Psoas muscle (tissue), 8 donors: Measurements from ENCODE around the gene ISCA2. TPM values are rescaled to one million over a fixed set of nuclear protein-coding genes. Genes with fewer than 3 reads are reported as not detected.

Source experiments
- ATAC-seq, 4 donors: fragments of 200-7000 bp; cut with Tn5 transposase; one replicate each; pipeline ENCODE4 v1.9.1; 2020; ENCODE audit warnings: moderate library complexity in 3 of 4, mild to moderate bottlenecking in 2 of 4
- DNase-seq, 2 donors: peaks; one replicate each; pipeline ENCODE4 v3.0.0-alpha.2; 2020
- H3K27ac ChIP-seq: fragments of 200-600 bp; one replicate; pipeline ENCODE4 v1.8.0; 2022
- H3K27me3 ChIP-seq, 3 donors: fragments of 200-600 bp in 1 of 3; one replicate each; pipeline versions ENCODE4 v1.6.1 to v1.8.0; 2013 to 2022; ENCODE audit warnings: low read length in 2 of 3, mild to moderate bottlenecking in 2 of 3, moderate library complexity in 1 of 3; ENCODE audit not compliant: insufficient read depth in 3 of 3
- H3K36me3 ChIP-seq, 2 donors: fragments of 200-600 bp in 1 of 2; one replicate each; pipeline versions ENCODE4 v1.6.1 to v1.8.0; 2013 to 2022; ENCODE audit warnings: low read depth in 1 of 2, mild to moderate bottlenecking in 1 of 2, moderate library complexity in 1 of 2; ENCODE audit not compliant: insufficient read depth in 1 of 2
- H3K4me1 ChIP-seq: fragments of 200-600 bp; one replicate; pipeline ENCODE4 v1.8.0; 2022
- H3K4me3 ChIP-seq: fragments of 200-600 bp; one replicate; pipeline ENCODE4 v1.8.0; 2022; ENCODE audit warnings: mild to moderate bottlenecking
- H3K9me3 ChIP-seq: fragments of 200-600 bp; one replicate; pipeline ENCODE4 v1.8.0; 2022
- WGBS, 3 donors: extraction: QIAGEN DNeasy Blood & Tissue Kit; methylation state at CpG; one replicate each; pipeline versions ENCODE4 v1.1.6 to v1.1.7; 2013; 5-methylcytosine and 5-hydroxymethylcytosine counted together
- intact Hi-C, 2 donors: fragments of 100-400 bp; cut with DNase I; formaldehyde crosslinking; loops; one replicate each; pipeline versions ENCODE4 v1.11.0 to v1.14.2; 2022
- polyA plus RNA-seq, 3 donors: library from polyadenylated mRNA; stranded (reverse); fragments of 200-250 nt; gene quantifications; one replicate each; pipeline ENCODE4 v1.2.3, GENCODE V29; 2013
- total RNA-seq, 4 donors: library from RNA; stranded (reverse); fragmentation: NEBNext Ultra II Directional in 2 of 4; extraction: Animal tissue kit (Norgen Biotek cat#: 25700) in 2 of 4; gene quantifications; one replicate each; pipeline versions ENCODE4 v1.2.1 to v1.2.4, GENCODE V29; 2021 to 2023
- TF ChIP-seq, protein P1 (sequence below): fragments of 200-600 bp; IDR thresholded peaks from one replicate; pipeline ENCODE4 v1.8.0; 2022; ENCODE audit warnings: antibody characterized with exemption
- donor health status: healthy with polysubstance abuse.
- donor health status: DM: no; HTN: no; CAD: no; lungs with moderate emphysema.
- donor health status: Bipolar disorder and iron deficiency.
- donor health status: healthy.
- donor health status: DM: yes; HTN: yes; CAD: no.
- donor health status: DM: no; HTN: no; CAD: no.
- donor health status: DM: no; HTN: no; CAD: no.
- donor health status: DM: yes; HTN: yes; CAD: no.

Gene ISCA2
- total and polyA plus RNA-seq, 7 donors = 19.9 to 38.8 (median 24.8) TPM

DNA sequence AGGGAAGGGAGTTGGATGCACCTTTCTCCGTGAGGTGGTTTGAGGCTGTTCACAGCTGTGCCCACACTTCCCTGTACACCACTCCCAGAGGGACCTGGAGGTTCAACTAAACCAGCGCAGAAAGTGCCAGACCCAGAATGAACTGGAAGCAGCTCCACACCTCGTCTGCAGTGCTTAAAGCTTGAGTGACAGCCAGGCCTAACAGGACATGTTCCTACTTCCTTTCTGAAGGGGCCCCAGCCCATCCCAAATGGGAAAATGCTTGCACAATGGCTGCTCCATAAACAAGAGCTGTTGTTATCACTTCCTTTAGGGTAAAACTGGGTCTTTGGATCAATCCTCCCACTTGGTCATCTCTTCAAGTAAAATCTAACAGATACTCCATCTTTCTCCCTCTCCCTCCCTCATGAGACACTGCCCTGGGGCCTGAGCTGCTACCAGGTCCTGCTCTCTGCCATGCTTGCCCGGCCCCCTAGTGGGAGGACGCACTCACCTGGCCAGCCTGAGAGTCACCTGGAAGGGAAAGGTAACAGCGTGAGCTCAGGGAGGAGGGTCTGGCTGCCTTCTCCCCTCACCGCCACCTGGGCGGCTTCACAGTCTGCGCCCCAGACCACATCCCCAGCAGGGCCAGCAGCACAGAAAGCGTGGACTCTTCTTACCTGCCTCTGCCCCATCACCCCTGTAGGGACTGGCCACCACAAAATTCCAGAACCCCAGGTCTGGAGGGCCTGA, 33.5 kb downstream of the ISCA2 start:
- H3K4me3 ChIP-seq = no peak overlapping the region
- WGBS, 3 donors = 88 to 90% (median 89%) methylated on average over 10 of the region's 10 CpGs
- intact Hi-C loops = no loop called here
- H3K4me1 ChIP-seq = peaks cover 15% of the 10 kb centered on the region
- H3K9me3 ChIP-seq = no peaks in the 10 kb centered on the region
- H3K27me3 ChIP-seq = peaks cover 0 to 4% (median 0%) of the 10 kb centered on the region in 3 donors
- ATAC-seq (no peak), DNase-seq (no peak)
- H3K36me3 ChIP-seq = no peaks in the 10 kb centered on the region
- no peak overlapping the region for H3K27ac ChIP-seq
- TF ChIP-seq, protein P1, sequence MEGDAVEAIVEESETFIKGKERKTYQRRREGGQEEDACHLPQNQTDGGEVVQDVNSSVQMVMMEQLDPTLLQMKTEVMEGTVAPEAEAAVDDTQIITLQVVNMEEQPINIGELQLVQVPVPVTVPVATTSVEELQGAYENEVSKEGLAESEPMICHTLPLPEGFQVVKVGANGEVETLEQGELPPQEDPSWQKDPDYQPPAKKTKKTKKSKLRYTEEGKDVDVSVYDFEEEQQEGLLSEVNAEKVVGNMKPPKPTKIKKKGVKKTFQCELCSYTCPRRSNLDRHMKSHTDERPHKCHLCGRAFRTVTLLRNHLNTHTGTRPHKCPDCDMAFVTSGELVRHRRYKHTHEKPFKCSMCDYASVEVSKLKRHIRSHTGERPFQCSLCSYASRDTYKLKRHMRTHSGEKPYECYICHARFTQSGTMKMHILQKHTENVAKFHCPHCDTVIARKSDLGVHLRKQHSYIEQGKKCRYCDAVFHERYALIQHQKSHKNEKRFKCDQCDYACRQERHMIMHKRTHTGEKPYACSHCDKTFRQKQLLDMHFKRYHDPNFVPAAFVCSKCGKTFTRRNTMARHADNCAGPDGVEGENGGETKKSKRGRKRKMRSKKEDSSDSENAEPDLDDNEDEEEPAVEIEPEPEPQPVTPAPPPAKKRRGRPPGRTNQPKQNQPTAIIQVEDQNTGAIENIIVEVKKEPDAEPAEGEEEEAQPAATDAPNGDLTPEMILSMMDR = no peak

DNA sequence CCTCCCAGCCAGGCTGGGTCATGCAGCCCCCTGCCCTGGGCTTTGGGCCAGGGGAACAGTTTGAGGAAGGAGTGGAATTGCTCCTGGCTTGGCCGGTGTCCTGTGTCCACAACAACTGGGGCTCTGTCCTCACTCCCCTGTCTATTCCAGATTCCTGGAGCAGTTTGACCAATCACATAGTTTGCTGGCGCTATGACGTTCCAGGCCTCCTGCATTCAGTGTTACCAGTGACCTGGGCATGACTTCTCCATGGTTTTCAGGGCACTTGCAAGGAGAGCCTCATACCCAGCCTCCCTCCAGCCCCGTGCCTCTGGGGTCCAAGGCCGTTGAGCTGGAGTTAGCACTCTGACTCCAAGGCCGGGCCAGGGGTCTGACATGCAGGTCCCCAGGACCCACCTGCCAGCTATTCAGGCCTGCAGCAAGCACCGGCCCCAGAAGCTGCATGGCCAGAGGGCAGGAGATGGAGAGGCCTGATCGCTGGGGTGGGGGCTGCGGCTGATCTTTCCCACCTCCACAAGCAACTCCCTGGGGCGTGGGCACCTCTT, 34.2 kb downstream of the ISCA2 start:
- TF ChIP-seq, protein P1 = no peak
- DNase-seq (no peak), ATAC-seq (no peak)
- no peak overlapping the region for H3K4me3 ChIP-seq
- H3K36me3 ChIP-seq = no peaks in the 10 kb centered on the region
- peaks cover 15% of the 10 kb centered on the region for H3K4me1 ChIP-seq
- WGBS, 3 donors = 88 to 89% (median 88%) methylated on average over 10 of the region's 10 CpGs
- H3K9me3 ChIP-seq = no peaks in the 10 kb centered on the region
- peaks cover 0 to 3% (median 0%) of the 10 kb centered on the region in 3 donors for H3K27me3 ChIP-seq
- intact Hi-C loops = no loop called here
- no peak overlapping the region for H3K27ac ChIP-seq

DNA sequence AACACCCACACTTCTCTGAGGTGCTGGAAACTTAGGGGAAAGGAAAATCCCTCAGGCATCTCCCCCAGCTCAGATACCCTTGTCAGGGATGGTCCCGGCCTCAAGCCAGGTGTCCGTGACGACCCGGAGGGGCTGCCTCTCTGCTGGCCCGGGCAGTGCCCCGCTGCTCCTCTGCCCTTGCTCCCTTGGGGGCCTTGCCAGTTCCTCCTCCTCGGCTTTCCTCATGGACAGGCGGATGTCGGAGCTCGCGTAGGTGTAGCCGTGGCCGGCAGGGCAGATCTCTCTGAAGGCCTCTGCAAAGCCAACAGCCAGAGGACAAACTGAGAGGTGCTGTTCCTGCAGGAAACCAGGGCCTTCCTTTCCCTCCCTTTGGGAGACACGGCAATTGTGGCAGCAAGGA, 34.8 kb downstream of the ISCA2 start:
- Histone ChIP-seq H3K9me3 (no peaks in the 10 kb centered on the region), H3K27ac (no peak overlapping the region), H3K4me3 (no peak overlapping the region), H3K27me3 (no peaks in the 10 kb centered on the region), H3K4me1 (peaks cover 15% of the 10 kb centered on the region), H3K36me3 (no peaks in the 10 kb centered on the region)
- no peak for DNase-seq
- ATAC-seq = no peak
- TF ChIP-seq, protein P1 = no peak
- intact Hi-C loops = no loop called here
- WGBS, 3 donors = 84 to 89% (median 86%) methylated on average over 11 to 14 of the region's 14 CpGs

DNA sequence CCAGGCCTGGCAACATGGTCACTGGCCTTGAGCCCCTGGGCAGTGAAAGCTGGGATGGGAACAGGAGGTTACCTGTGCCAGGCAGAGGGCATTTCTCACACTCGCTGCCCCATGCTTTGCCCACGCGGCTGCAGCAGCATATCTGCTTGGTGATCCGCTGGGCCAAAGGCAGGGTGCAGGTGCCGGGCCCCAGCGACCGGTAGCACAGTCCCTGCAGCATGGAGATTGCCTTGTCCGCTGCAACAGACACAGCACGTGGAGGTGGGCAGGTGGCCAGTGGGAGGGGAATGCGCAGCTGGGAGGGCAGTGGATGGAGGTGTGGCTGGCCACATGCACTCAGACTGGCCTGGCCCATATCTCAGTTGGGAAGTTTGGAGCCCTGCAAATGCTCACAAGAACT, 35.3 kb downstream of the ISCA2 start:
- DNase-seq = no peak
- ATAC-seq = no peak

More for the DNA sequence above, 35.3 kb downstream of the ISCA2 start:
- H3K4me1 ChIP-seq = peaks cover 15% of the 10 kb centered on the region
- H3K9me3 ChIP-seq = no peaks in the 10 kb centered on the region
- TF ChIP-seq, protein P1 = no peak
- H3K4me3 ChIP-seq = no peak overlapping the region
- H3K27me3 ChIP-seq = no peaks in the 10 kb centered on the region
- intact Hi-C loops = no loop called here
- no peak overlapping the region for H3K27ac ChIP-seq
- H3K36me3 ChIP-seq = no peaks in the 10 kb centered on the region
- WGBS, 3 donors = 80 to 94% (median 81%) methylated on average over 10 of the region's 10 CpGs
